CD4-positive, alpha-beta T cell treated with Interleukin-12 subunit alpha and Interleukin-12 subunit beta, for 1 hour (primary cell): ENCODE measurements around the gene MYO18B.

Experiments used
- DNase-seq: peaks from one replicate; pipeline ENCODE4 v3.0.0-alpha.2; 2020

MYO18B gene

DNA sequence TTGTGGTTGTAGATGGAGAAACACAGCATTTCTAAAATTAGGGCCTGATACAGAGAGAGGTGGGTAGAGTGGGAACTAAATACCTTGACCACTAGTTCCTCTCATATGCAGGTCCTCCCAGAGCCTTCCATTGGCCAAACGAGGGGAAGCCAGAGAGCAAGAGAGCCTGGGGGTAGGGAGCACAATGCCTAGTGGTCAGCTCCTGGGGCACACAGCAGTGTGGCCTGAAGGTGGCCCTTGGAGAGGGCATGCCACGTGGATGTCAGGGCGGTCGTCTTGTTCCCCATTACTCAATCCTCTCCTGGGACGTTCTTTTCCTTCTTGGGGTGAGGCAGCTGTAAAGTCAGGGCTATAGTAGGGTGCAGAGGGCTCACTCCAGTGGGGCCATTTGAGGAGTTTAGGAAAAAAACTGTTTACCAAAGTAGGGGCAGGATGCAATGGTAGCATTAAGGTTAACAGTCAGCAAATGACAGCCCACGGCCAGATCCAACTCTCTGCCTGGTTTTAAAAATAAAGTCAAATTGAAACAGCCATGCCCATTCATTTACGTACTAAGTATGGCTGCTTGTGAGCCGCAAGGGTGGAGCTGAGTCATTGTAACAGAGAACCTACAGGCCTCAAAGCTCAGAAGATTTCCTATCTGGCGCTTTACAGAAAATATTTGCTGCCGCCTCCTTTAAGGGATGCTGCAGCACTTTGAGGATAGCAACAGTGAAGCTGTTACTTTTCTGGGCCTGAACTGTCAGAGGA lies 7.6 kb downstream of the MYO18B start:
- no peak for DNase-seq

DNA sequence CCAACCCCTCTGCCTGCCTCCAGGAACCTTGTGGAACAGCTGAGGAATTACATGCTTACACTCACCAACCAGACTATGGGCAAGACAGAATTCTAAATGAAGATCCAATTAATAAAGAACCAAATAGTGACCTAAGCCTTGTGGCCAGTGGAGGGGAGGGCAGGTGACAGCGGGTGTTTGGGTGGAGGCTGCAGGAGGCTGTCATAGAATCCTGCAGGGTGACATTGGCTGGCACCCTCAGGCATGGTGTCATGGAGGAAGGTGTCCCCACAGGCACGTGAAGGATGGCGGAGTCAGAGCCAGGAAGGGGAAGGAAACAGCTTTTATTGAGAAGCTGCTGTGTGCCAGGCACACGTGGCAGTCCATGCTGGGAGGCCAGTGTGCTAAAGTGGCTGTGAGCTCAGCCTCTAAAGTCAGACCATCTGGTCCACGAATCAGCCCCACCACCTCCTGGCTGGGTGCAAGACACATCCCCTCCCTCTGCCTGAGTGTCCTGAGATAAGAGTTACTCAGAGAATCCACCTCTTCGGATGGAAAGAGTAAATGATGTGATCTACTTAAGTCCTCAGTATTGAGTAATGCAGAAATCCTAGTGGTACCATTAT lies 8.7 kb downstream of the MYO18B start:
- no peak for DNase-seq

DNA sequence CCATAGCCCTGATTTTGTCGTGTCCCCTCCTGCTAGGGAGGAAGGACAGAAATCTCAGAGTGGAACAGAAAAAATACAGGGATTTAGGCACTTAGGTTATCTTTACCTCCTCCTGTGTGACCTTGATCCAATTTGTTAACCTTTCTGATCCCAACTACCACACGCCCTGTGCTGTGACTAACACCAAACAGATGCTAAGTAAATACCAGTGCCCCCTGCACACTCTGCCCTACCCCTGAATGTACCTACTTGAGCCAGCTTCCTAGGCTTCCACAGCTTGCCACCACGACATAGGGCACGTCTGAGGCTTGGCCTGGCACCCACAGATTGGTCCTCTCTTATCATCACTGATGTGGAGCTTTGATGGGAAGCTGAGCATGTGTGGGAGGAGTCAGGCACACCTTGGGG lies 9.2 kb downstream of the MYO18B start:
- DNase-seq: no peak

DNA sequence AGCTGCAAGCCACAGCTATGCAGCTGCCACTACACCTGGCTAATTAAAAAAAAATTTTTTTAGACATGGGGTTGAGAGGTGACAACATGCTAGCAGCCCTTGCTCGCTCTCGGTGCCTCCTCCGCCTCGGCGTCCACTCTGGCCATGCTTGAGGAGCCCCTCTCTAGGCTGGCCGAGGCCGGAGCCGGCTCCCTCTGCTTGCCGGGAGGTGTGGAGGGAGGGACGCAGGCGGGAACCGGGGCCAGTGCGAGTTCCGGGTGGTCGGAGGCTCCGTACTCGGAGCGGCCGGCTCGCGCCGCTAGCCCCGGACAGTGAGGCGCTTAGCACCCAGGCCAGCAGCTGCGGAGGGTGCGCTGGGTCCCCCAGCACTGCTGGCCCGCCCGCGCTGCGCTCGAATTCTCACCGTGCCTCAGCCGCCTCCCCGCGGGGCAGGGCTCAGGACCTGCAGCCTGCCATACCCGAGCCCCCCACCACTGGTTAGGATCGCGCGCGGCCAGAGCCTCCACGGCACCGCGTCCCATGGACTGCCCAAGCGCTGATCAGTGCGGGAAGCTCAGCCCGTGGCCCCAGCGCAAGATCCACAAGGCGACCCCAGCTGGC lies 10.7 kb downstream of the MYO18B start:
- DNase-seq: no peak

DNA sequence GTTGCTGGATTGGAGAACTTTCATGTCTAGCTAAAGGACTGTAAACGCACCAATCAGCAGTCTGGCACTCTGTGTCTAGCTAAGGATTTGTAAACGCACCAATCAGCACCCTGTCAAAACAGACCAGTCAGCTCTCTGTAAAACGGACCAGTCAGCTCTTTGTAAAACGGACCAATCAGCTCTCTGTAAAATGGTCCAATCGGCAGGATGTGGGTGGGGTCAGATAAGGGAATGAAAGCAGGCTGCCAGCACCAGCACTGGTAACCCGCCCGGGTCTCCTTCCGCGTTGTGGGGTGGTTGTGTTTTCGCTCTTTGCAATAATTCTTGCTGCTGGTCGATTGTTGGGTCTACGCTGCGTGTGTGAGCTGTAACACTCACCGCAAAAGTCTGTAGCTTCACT lies 11.3 kb downstream of the MYO18B start:
- DNase-seq: no peak

DNA sequence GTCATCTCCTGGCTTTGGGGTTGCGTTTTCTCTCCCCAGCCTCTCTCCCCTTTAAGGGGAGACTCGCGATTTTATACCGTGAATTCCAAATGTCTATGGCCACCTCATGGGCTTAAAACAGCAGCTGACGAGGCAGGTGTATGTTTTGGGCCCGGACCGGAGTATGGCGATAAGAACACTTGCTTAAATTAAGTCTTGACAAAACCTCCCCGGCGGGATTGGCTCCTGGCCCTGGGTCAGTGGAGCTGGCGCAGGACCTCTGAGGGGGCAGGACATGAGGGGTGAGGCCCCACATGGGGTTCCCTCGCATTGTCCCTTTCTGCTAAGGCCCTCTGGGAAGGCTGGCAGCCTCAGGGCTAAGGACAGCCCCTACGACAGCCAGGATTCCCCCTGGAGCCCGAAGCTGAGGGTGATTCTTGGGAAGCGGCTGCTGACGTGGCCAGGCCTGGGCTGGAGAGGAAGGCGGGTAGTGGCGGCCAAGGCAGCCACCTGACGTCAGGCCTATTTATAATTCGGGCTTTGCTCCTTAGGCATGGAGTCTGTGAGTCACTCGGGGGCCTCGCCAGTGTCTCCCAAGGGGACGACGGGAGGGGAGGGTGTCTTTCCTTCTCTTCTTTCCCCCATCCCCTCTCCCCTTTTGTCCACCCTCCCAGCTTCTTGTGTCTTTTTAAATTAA lies 12.7 kb downstream of the MYO18B start:
- DNase-seq: no peak

DNA sequence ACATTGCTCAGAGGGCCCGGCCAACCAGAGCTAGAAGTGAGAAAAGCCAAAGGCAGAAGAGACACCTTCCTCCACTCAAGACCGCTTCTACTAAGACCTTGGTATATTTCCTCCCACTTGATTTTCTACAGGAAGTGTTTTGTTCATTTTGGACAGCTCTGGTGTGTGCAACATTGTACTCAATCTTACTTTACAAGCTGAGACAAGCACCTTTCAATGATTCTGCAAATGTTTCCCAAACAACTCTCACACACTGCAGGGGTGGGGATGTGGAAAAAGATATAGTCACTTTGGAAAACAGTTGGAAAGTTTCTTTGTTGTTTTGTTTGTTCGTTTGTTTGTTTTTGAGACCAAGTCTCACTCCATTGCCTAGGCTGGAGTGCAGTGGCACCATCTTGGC lies 15.7 kb downstream of the MYO18B start:
- no peak for DNase-seq

DNA sequence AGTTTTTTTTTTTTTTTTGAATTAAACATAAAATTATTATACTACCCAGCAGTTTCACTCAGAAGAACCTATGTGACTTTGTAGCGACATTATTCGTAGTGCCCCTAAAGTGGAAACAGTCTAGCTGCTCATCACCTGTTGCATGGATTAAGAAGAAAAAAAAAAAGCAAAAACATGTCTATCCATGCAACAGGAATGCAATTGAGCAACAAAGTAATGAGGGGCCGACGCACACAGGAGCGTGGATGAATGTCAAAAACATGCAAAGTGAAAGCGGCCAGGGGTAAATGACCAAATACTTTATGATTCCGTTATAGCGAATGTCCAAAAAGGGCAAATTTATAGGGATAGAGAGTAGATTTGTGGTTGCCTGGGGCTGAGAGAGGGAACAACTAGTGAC lies 16.3 kb downstream of the MYO18B start:
- DNase-seq: no peak

DNA sequence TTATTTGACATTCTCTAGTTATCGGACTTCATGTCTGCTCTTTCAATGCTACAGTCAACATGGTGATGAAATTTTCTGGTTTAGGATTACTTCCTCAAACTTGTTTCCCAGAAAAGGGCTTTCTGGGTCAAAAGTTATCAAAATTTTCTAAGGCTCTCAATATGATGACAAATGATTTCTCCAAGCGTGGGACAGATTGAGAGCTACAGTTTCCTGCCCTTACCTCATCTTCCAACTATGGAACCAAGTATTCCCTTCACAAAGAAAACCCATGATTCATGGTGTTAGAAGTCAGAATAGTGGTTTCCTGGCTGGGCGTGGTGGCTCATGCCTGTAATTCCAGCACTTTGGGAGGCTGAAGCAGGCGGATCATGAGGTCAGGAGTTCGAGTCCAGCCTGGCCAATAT lies 17.8 kb downstream of the MYO18B start:
- no peak for DNase-seq

DNA sequence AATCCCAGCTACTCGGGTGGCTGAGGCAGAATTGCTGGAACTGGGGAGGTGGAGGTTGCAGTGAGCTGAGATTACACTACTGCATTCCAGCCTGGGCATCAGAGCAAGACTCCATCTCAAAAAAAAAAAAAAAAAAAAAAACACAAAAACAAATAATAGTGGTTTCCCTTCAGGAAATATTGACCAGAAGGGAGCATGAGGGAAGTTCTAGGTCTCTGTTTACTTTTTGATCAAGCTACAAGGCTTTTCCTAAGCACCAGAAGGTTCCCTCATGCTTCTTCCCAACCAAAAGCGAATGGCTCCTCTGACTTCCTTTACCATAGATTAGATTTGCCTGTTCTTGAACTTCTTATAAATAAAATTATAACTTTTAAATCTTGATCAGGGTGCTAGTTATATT lies 18.3 kb downstream of the MYO18B start:
- DNase-seq: no peak

DNA sequence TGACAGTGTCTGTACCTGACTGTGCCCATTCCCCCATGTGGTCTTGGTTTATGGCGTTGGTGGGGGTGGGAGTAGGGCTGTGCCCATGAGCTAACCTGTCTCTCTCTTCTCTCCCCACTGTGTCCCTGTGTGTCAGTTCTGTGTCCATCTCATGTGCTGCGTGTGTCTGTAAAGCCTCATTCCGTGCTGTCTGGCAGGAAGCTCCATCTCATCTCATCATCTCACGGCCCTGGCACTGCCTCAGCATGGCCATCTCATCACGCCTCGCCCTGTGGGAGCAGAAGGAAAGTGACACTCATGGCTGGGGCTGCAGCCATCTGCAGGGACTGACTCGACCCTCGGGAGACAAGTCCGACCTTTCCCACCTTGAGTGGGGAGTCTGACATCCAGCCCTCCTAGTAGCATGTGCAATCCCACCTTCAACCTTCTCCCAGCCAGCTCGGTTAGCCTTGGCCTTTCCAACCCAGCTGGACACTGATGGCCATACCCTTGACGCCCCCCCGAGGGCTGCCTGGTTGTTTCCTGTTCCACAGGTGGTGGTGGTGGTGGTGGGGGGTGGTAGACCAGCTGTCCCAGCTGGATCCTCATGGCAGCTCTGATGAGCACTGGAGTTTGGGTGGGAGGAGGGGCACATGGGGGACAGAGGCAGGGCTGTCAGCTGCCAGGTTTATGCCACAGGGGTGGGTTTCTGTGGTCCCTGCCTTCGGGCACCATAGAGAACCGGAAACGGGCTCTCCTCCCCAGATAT lies 19.0 kb downstream of the MYO18B start:
- no peak for DNase-seq

DNA sequence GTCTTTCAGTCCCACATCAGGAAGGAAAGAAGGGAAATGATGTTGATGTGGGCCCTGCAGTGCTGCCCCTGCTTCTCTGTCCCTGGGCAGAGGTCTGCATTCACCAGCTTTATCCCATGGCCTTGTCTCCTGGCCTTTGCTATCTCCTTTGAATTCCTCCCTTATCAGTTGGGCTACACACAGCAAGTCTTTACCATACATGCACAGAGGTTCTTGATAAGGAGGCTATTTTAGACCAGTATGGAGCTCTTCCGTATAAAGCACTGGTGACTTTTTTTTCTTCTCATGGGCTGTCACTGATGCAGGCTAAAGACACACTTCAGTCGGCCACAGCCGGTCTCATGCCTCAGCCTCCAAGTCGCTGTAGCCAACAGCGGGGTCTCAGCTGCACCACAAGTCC lies 20.2 kb downstream of the MYO18B start:
- DNase-seq: no peak

DNA sequence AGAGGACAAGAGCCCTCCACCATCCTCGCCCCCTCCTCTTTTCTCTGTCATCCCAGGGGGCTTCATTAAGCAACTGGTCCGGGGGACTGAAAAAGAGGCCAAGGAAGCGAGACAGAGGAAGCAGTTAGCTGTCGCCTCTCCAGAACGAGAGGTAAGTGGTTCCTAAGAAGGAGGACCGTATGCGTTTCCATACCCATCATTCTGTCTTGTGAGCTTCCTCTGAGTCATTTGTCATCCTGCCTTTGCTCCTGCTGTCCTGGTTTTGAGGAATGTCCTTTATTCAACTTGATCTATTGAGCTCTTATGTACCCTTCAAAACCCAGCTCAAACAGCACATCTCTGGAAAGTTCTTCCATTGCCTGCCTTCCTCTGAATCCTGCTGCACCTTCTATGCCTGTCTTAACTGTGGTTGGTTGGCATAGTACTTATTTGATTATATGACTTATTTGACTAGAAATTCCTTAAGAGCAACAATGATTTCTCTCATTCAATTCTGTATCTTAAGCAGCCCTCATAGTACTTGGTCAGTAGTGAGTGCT lies 21.3 kb downstream of the MYO18B start:
- no peak for DNase-seq

DNA sequence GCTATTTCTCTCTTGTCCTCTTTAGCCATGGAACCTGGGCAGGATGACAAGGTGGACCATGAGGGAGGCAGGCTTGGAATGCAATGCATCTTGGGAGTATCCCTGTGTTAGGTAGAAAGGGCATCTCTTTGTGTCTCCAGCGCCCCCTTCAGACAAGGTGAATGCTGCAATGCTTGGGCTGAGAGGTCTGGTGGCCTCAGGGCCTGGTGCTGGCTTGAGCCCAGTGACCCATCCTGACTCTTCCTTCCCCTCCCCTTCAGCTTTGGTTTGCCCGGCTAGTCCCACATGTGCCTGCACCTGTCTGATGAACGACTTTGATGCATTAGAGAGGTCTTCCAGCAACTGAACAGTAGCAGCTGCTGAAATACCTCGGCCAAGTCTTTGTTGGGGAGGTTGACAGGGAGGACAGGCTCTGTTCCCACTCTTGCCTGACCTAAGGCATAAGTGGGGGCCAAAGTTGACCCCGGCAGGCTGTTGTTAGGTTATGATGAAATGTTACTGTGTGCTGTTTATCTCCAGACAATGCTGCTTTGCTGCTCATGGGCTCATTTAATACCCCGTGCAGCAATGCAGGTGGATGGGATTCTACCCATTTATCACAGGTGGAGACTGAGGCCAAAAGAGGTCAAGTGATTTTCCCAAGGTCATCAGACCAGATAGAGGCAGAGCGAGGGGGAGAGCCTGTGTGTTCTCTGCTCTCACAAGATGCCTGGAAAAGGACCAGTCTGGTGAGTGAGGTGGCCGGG lies 22.5 kb downstream of the MYO18B start:
- no peak for DNase-seq

DNA sequence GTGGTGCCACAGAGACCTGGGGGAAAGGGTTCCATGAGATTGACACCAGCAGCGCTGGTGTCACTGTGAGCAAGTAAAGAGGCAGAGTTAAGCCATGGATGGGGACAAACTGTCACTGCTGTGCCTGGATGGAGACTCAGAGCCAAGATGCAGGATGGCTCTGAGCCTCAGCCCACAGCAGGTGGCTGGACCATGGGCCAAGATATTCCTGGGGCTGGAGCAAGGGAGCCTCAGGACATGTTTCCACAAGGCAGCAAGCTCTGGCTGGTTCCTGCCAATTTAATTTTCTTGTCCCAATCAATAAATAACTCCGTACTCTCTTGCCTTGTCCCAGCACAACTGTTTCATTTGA lies 23.0 kb downstream of the MYO18B start:
- no peak for DNase-seq

DNA sequence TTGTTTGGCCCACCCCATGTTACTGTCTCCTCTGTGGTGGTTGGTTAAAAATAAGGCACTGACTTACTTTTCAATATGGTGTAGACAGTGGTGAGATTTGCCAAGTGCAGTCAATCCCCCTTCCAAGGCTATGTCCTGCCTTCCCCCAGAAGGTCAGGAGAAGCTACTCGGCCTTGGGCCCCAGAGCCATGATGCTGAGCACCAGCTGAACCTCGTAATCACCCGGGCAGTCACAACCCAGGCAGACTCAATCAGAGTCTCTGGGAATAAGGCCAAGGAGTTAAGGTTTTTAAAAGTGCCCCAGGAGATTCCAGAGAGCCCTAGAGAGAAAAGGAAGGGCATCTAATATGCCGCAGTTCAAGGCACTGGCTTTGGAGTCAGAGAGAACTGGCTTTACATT lies 23.8 kb downstream of the MYO18B start:
- DNase-seq: no peak

DNA sequence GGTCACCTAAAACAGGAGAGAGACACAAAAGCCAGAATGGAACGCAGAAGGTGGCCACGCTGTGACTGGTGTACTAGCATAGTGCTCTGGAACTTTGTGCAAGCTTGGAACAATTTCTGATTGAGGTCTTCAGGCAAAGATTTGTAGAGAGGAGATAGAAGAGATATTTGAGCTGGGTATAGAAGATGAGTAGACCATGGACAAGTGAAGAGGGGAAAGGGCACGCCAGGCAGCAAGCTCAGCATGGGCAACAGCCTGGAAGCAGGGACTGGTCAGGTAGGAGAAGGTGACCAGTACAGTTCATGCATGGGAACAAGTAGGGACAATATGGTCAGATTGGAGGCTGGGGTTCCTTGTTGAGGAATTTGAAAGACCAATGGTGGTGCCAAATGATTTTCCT lies 24.4 kb downstream of the MYO18B start:
- no peak for DNase-seq

DNA sequence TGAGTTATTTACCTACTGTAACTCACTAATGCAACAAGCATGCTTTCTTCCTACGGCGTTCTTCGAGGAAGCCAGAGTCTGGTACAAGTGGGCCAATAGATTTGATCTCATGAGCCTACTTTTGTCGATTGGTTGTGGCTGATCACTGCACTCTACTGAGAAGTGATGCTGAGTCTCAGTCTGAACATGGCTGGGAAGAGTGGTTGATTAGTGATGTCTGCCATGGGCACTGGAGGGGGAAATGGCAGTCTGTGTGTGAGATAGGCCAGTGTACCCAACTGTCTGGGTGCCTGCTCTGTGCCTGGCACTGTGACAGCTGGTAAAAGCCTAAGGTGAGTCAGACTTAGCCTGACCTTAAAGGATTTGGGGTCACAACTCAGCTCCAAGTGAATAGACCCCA lies 28.3 kb downstream of the MYO18B start:
- no peak for DNase-seq

DNA sequence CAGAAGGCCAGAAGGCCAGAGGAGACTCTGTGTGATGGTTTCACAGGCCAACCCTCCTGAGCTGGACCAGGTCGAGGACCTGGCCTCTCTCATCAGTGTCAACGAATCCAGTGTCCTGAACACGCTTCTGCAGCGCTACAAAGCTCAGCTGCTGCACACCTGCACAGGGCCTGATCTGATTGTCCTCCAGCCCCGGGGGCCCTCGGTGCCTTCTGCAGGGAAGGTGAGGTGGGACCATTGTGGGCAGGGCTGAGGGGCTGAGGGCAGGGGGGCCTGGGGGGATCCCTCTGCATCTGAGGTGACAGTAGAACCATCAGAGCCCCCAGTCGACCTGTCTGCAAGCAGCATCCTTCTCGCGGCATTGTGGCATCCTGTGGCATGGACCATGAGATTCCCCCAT lies 30.3 kb downstream of the MYO18B start:
- no peak for DNase-seq

DNA sequence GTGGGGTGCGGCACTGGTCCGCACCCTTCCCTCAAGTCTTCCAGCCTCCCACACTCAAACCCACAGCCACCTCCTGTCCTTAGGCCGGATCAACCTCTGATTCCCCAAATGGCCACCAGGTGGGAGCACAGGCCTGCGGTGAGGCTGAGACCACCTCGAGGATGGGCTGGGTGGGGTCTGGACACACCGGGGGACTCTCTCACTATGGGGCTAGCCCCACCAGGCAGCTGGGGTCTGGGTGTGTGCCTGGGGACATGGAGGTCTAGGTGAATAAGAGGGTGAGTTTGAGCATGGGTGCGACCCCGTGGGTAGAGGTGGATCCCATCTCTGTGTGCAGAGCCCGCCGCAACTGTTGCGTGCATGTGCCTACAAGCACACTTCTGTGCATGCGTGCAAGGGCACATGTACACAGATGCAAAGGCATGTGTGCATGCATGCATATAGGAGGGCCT lies 32.6 kb downstream of the MYO18B start:
- DNase-seq: no peak

DNA sequence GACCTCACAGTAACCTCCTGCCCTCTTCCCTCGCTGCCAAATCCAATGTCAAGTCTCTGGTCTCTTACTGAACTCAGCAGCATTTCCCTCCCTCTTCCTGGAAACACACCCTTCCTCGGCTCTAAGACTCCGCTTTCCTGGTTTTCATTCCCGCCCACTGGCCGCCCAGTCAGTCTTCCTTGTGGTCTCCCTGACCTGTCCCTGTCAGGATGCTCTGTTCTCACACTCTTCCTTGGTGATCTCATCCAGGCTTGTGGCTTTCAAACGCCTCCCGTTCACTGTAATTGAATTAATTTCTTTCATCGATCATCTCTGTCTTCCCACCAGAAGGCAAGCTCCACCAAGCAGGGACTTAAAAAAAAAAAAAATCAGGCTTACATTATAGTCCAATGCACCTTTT lies 33.5 kb downstream of the MYO18B start:
- DNase-seq: no peak

DNA sequence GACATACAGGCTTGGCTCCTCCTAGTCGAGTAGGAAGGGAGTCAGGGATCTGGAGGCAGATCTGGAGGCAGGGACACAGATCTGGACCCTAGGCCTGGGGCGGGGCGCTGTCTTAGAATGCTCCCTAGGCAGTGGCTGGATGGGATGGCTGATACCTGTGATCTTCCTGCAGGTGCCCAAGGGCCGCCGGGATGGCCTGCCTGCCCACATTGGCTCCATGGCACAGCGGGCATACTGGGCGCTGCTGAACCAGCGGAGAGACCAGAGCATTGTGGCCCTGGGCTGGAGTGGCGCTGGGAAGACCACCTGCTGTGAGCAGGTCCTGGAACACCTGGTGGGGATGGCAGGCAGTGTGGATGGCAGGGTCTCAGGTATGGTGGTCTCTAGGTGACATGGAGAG lies 35.4 kb downstream of the MYO18B start:
- no peak for DNase-seq
